A673 (cell line): ENCODE results near the gene KIAA0753.

Source experiments
- EZH2 ChIP-seq: fragments of 200-600 bp; sonication (generic); IDR thresholded peaks from 2 replicates; pipeline ENCODE4 v1.6.1; 2017; ENCODE audit warnings: borderline replicate concordance, low read depth, mild to moderate bottlenecking, mixed read lengths, antibody characterized with exemption, low read length; ENCODE audit not compliant: poor library complexity, severe bottlenecking
- TF ChIP-seq, protein P1 (sequence below): fragments of 300-800, 200-600 bp; sonication (generic); conservative IDR thresholded peaks from 2 replicates; pipeline ENCODE4 v1.5.1; 2017; ENCODE audit warnings: low read depth, mild to moderate bottlenecking, antibody characterized with exemption, low read length, moderate library complexity, mixed read lengths

DNA sequence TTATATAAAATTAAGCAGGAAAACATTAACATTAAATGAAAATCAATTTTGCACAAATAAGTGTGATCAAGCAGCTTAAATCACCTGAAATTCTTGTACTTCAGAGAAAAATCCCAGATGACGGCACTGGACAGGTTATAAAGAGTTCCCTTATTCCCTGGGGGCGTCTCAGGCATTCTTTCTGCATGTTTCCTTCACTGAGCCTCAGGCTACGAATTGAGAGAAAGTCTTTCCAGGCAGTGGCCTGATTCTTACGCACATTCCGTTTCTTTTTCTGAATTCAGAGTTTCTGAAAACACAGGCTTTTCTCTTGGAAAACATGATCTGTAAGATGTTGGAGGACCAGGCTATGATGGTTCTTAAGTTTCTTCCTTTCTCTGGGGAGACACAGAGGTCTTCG lies 62.0 kb downstream of the KIAA0753 start:
- TF ChIP-seq, protein P1, sequence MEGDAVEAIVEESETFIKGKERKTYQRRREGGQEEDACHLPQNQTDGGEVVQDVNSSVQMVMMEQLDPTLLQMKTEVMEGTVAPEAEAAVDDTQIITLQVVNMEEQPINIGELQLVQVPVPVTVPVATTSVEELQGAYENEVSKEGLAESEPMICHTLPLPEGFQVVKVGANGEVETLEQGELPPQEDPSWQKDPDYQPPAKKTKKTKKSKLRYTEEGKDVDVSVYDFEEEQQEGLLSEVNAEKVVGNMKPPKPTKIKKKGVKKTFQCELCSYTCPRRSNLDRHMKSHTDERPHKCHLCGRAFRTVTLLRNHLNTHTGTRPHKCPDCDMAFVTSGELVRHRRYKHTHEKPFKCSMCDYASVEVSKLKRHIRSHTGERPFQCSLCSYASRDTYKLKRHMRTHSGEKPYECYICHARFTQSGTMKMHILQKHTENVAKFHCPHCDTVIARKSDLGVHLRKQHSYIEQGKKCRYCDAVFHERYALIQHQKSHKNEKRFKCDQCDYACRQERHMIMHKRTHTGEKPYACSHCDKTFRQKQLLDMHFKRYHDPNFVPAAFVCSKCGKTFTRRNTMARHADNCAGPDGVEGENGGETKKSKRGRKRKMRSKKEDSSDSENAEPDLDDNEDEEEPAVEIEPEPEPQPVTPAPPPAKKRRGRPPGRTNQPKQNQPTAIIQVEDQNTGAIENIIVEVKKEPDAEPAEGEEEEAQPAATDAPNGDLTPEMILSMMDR: no peak
- TF ChIP-seq EZH2: no peak
